Measurements from ENCODE around the gene CAGE1.

GRCh38 chr6:7316658-7317533 lies 72.6 kb downstream of the CAGE1 start:
- TF ChIP-seq CTCF (IDR thresholded peaks at IDR 0.05) (no peak), ZFX (IDR thresholded peaks at IDR 0.05; ENCODE audit: borderline replicate concordance) (no peak)
